K562 (cell line): ENCODE results near the gene NLRP6.

ENCODE experiments used
- BHLHE40 ChIP-seq: IDR thresholded peaks from 2 replicates; pipeline ENCODE4 v1.6.1; 2011; ENCODE audit warnings: low read length, improper control_type of control experiment
- CHD2 ChIP-seq: IDR thresholded peaks from 2 replicates; pipeline ENCODE4 v1.6.1; 2011; ENCODE audit warnings: low read depth, low read length
- CTCF ChIP-seq, 3 experiments: IDR thresholded peaks in 2 of 3; conservative IDR thresholded peaks in 1 of 3; 2 replicates each; pipeline ENCODE4 v1.5.1; 2011 to 2012; ENCODE audit warnings: low read length in 3 of 3, mild to moderate bottlenecking in 3 of 3, control low read depth in 2 of 3, improper control_type of control experiment in 1 of 3, inconsistent platforms in 1 of 3, low read depth in 1 of 3, mixed read lengths in 1 of 3, moderate library complexity in 1 of 3; ENCODE audit not compliant: insufficient read depth in 2 of 3
- ESRRA ChIP-seq: fragments of 450-650 bp; IDR thresholded peaks from 2 replicates; pipeline ENCODE4 v1.6.1; 2014; ENCODE audit warnings: low read depth, mild to moderate bottlenecking, moderate library complexity, borderline replicate concordance
- JUND ChIP-seq, 2 experiments: IDR thresholded peaks; 2 replicates in 1 of 2; 3 replicates in 1 of 2; pipeline ENCODE4 v1.6.1; 2011; ENCODE audit warnings: borderline replicate concordance in 2 of 2, low read depth in 2 of 2, low read length in 2 of 2, improper control_type of control experiment in 1 of 2, missing biosample characterization in 1 of 2, missing genetic modification characterization in 1 of 2, missing genetic modification reagents in 1 of 2
- TSC22D4 ChIP-seq: fragments of 450-650 bp; IDR thresholded peaks from 2 replicates; pipeline ENCODE4 v1.6.1; 2016; ENCODE audit warnings: missing genetic modification characterization, missing biosample characterization, control low read depth
- ZFP30 ChIP-seq: fragments of 250-450 bp; sonication (Bioruptor Pico); IDR thresholded peaks from 2 replicates; pipeline ENCODE4 v1.8.0; 2022; ENCODE audit warnings: moderate library complexity, mild to moderate bottlenecking, inconsistent platforms, borderline replicate concordance
- ZNF232 ChIP-seq: sonication (generic); formaldehyde crosslinking; IDR thresholded peaks from 2 replicates; pipeline ENCODE4 v1.8.0; 2022; ENCODE audit warnings: mild to moderate bottlenecking, missing genetic modification reagents
- ZNF444 ChIP-seq: fragments of 250-450 bp; sonication (Bioruptor Pico); IDR thresholded peaks from 2 replicates; pipeline ENCODE4 v1.4.0; 2020; ENCODE audit warnings: mild to moderate bottlenecking, moderate library complexity
- TF ChIP-seq, protein P1 (sequence below): sonication (generic); formaldehyde crosslinking; IDR thresholded peaks from 2 replicates; pipeline ENCODE4 v1.8.1; 2023; ENCODE audit warnings: mild to moderate bottlenecking, missing genetic modification reagents

DNA sequence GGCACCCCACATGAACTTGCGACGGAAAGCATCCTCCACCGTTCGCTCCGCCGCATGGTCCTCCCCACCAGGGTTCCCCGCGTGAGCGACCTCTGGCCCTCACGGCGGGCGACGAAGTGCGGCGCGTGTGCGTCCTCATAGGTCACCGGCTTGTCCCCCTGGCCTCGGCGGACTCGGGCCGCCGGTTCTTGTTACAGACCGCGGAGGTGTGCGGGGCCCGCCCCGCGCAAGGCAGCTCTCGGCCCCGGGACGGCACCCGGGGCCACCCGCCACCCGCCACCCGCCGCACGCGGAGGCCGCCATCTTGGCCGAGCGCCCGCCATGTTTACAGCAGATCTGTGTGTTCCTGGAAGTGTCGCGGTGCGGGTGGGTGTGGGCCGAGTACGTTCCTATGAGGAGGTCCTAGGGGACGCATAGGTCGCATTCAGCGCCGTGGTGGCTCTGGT is 25.9 kb downstream of the NLRP6 start:
- TF ChIP-seq BHLHE40, result no peak
- no peak for TF ChIP-seq ZFP30 (CRISPR knock-in tag)
- TF ChIP-seq ZNF232, result no peak
- TF ChIP-seq ZNF444, result no peak
- TF ChIP-seq CHD2, result no peak
- TF ChIP-seq TSC22D4, result no peak
- TF ChIP-seq, protein P1, sequence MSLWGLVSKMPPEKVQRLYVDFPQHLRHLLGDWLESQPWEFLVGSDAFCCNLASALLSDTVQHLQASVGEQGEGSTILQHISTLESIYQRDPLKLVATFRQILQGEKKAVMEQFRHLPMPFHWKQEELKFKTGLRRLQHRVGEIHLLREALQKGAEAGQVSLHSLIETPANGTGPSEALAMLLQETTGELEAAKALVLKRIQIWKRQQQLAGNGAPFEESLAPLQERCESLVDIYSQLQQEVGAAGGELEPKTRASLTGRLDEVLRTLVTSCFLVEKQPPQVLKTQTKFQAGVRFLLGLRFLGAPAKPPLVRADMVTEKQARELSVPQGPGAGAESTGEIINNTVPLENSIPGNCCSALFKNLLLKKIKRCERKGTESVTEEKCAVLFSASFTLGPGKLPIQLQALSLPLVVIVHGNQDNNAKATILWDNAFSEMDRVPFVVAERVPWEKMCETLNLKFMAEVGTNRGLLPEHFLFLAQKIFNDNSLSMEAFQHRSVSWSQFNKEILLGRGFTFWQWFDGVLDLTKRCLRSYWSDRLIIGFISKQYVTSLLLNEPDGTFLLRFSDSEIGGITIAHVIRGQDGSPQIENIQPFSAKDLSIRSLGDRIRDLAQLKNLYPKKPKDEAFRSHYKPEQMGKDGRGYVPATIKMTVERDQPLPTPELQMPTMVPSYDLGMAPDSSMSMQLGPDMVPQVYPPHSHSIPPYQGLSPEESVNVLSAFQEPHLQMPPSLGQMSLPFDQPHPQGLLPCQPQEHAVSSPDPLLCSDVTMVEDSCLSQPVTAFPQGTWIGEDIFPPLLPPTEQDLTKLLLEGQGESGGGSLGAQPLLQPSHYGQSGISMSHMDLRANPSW (CRISPR knock-in tag), result no peak
- TF ChIP-seq ESRRA, result no peak
- no peak for TF ChIP-seq CTCF (IDR thresholded peaks at IDR 0.05 in 2 of 3, conservative IDR thresholded peaks at IDR 0.05 in 1 of 3; ENCODE audit: insufficient read depth in 2 of 3, low read depth in 1 of 3, low read length in 3 of 3)
- TF ChIP-seq JUND (IDR thresholded peaks at IDR 0.05; ENCODE audit: borderline replicate concordance, low read depth, low read length), result no peak
- no peak for TF ChIP-seq JUND (tag; IDR thresholded peaks at IDR 0.05; ENCODE audit: borderline replicate concordance, low read depth, low read length)
